PC-3 (cell line): Measurements from ENCODE around the gene GPR32. TPM values are rescaled to one million over a fixed set of nuclear protein-coding genes. Genes with fewer than 3 reads are reported as not detected.
"Not testable (repeated sequence)": the region's sequence is repeated elsewhere in the genome, so short reads cannot be mapped to it uniquely, and the experiment has no call there.

Experiments used
- ATAC-seq: fragments of 200-7000 bp; cut with Tn5 transposase; 2 replicates; pipeline ENCODE4 v1.9.1; 2020; ENCODE audit warnings: mild to moderate bottlenecking, moderate library complexity
- BruUV-seq: library from RNA; stranded (reverse); fragments of 400-500 nt; replicated peaks from 2 replicates; lab custom pipeline; 2021; lab: Mats Ljungman, UMichigan
- CTCF ChIA-PET: fragments of 300-600 bp; sonication (Branson Sonifier 250); formaldehyde crosslinking; loops from one replicate; lab custom pipeline; 2022; ENCODE audit warnings: antibody characterized with exemption; lab: Charles Lee
- POLR2A ChIA-PET: fragments of 300-600 bp; sonication (Branson Sonifier 250); formaldehyde crosslinking; loops from one replicate; lab custom pipeline; 2022; ENCODE audit warnings: antibody characterized with exemption; ENCODE audit not compliant: unreplicated experiment; lab: Charles Lee
- DNase-seq: peaks from one replicate; pipeline ENCODE4 v3.0.0-alpha.2; 2015
- H2AFZ ChIP-seq: fragments of 300-600 bp; sonication (generic); 2 replicates; pipeline ENCODE4 v1.6.0; 2016; ENCODE audit warnings: antibody characterized with exemption, low read length
- H3F3A ChIP-seq: fragments of 300-600 bp; sonication (generic); one replicate; pipeline ENCODE4 v1.6.0; 2017; ENCODE audit warnings: antibody characterized with exemption, low read length, control low read depth, mild to moderate bottlenecking; ENCODE audit not compliant: unreplicated experiment
- H3K27ac ChIP-seq: fragments of 300-600 bp; sonication (generic); 2 replicates; pipeline ENCODE4 v1.5.1; 2016; ENCODE audit warnings: mild to moderate bottlenecking, low read length
- H3K27me3 ChIP-seq: fragments of 300-600 bp; sonication (generic); 2 replicates; pipeline ENCODE4 v1.6.1; 2016; ENCODE audit warnings: low read length, mixed read lengths
- H3K36me3 ChIP-seq: fragments of 300-600 bp; sonication (generic); 2 replicates; pipeline ENCODE4 v1.6.1; 2016; ENCODE audit warnings: low read depth, mixed run types, low read length, mixed read lengths
- H3K4me1 ChIP-seq: fragments of 300-600 bp; sonication (generic); 2 replicates; pipeline ENCODE4 v1.5.1; 2016; ENCODE audit warnings: low read length; ENCODE audit not compliant: insufficient read depth
- H3K4me2 ChIP-seq: fragments of 300-600 bp; sonication (generic); 2 replicates; pipeline ENCODE4 v1.6.0; 2016; ENCODE audit warnings: low read length
- H3K4me3 ChIP-seq: fragments of 300-600 bp; sonication (generic); 2 replicates; pipeline ENCODE4 v1.5.1; 2016; ENCODE audit warnings: mild to moderate bottlenecking, low read length, mixed read lengths
- H3K79me2 ChIP-seq: fragments of 300-600 bp; sonication (generic); 2 replicates; pipeline ENCODE4 v1.6.1; 2017; ENCODE audit warnings: low read length, mixed read lengths
- H3K9ac ChIP-seq: fragments of 300-600 bp; sonication (generic); 2 replicates; pipeline ENCODE4 v1.6.0; 2016; ENCODE audit warnings: mild to moderate bottlenecking, low read length
- H3K9me2 ChIP-seq: fragments of 300-600 bp; sonication (generic); replicated peaks from 2 replicates; pipeline ENCODE4 v1.6.1; 2016; ENCODE audit warnings: mixed run types, low read length, mixed read lengths
- H3K9me3 ChIP-seq: fragments of 300-600 bp; sonication (generic); 2 replicates; pipeline ENCODE4 v1.6.1; 2016; ENCODE audit warnings: low read length, mixed read lengths
- H4K20me1 ChIP-seq: fragments of 300-600 bp; sonication (generic); 2 replicates; pipeline ENCODE4 v1.6.1; 2016; ENCODE audit warnings: low read length, mixed read lengths
- CTCF ChIP-seq: fragments of 300-600 bp; sonication (generic); conservative IDR thresholded peaks from 2 replicates; pipeline ENCODE4 v1.5.1; 2017; ENCODE audit warnings: antibody characterized with exemption, low read depth, mild to moderate bottlenecking, low read length
- EZH2 ChIP-seq: fragments of 300-600 bp; sonication (generic); IDR thresholded peaks from one replicate; pipeline ENCODE4 v1.6.1; 2017; ENCODE audit warnings: antibody characterized with exemption, mild to moderate bottlenecking, low read length; ENCODE audit not compliant: unreplicated experiment
- EZH2phosphoT487 ChIP-seq: fragments of 300-600 bp; sonication (generic); IDR thresholded peaks from 2 replicates; pipeline ENCODE4 v1.6.1; 2018; ENCODE audit warnings: mild to moderate bottlenecking, antibody characterized with exemption, low read length, borderline replicate concordance
- intact Hi-C: fragments of 100-400 bp; cut with micrococcal nuclease; formaldehyde crosslinking; loops from 2 replicates; pipeline ENCODE4 v1.9.0; 2023
- total RNA-seq: library from RNA; depleted of rRNA; stranded (reverse); fragments of >200 nt; gene quantifications from 2 replicates; pipeline ENCODE4 v1.2.3, GENCODE V29; 2014

GPR32 gene
- total RNA-seq, 1 experiment from 2014 or later: not detected

- no peaks in the 10 kb centered on the region for H4K20me1 ChIP-seq
- H3K79me2 ChIP-seq: no peaks in the 10 kb centered on the region
- no peak overlapping the region for H2AFZ ChIP-seq
- no peak overlapping the region for H3K4me3 ChIP-seq
- H3K4me2 ChIP-seq: no peak overlapping the region
- no peaks in the 10 kb centered on the region for H3K9me3 ChIP-seq
- TF ChIP-seq CTCF: no peak
- no peak for TF ChIP-seq EZH2
- no peak for TF ChIP-seq EZH2phosphoT487
- no peak overlapping the region for H3K27ac ChIP-seq
- H3K4me1 ChIP-seq: no peaks in the 10 kb centered on the region
- no peaks in the 10 kb centered on the region for H3K9me2 ChIP-seq
- H3K36me3 ChIP-seq: no peaks in the 10 kb centered on the region
- no TSS peak for BruUV-seq
- ATAC-seq (no peak), DNase-seq (no peak)
- ChIA-PET CTCF (no interaction called here), POLR2A (no interaction called here)
- H3F3A ChIP-seq: no peaks in the 10 kb centered on the region
- intact Hi-C loops: no loop called here
- peaks cover 15% of the 10 kb centered on the region for H3K27me3 ChIP-seq
- H3K9ac ChIP-seq: no peak overlapping the region
These were observed 624 bp downstream of the GPR32 start for GRCh38 chr19:50770888-50771287.

- peak; percentile 39 for DNase-seq
- no TSS peak for BruUV-seq
- no peak for ATAC-seq
- Histone ChIP-seq H4K20me1 (no peaks in the 10 kb centered on the region), H3K4me2 (no peak overlapping the region), H3K9me3 (no peaks in the 10 kb centered on the region), H2AFZ (no peak overlapping the region), H3K9me2 (no peaks in the 10 kb centered on the region), H3K79me2 (no peaks in the 10 kb centered on the region), H3K36me3 (no peaks in the 10 kb centered on the region), H3K27me3 (peaks cover 23% of the 10 kb centered on the region), H3K4me3 (no peak overlapping the region), H3K9ac (no peak overlapping the region), H3F3A (no peaks in the 10 kb centered on the region), H3K4me1 (no peaks in the 10 kb centered on the region), H3K27ac (no peak overlapping the region)
- intact Hi-C loops: no loop called here
- no peak for TF ChIP-seq EZH2
- TF ChIP-seq CTCF: no peak
- TF ChIP-seq EZH2phosphoT487: no peak
- CTCF ChIA-PET: no interaction called here
- POLR2A ChIA-PET: no interaction called here
These were observed 2.2 kb downstream of the GPR32 start for GRCh38 chr19:50772476-50772875.

DNA sequence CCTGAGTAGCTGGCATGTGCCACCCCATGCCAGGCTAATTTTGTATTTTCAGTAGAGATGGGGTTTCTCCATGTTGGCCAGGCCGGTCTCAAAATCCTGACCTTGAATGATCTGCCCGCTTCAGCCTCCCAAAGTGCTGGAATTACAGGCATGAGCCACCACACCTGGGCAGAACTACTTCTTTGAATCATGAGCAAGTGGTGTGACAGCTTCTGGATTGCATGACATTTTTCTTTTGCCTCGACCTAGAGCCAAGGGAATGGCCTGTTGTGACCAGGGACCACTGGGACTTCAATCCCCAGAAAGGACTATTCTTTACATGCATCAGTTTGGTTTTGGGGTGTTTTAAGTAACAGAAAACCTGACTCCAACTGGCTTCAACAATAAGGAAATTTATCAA is 2.6 kb downstream of the GPR32 start:
- not testable (repeated sequence) for ATAC-seq, H3K27ac ChIP-seq

GRCh38 chr19:50773454-50773853 is 3.2 kb downstream of the GPR32 start:
- H3K4me2 ChIP-seq, H3K4me3 ChIP-seq, ATAC-seq, H2AFZ ChIP-seq, H3K9me3 ChIP-seq, POLR2A ChIA-PET, H4K20me1 ChIP-seq, DNase-seq, H3K9ac ChIP-seq, H3K9me2 ChIP-seq, CTCF ChIA-PET, H3F3A ChIP-seq, BruUV-seq, H3K36me3 ChIP-seq, H3K79me2 ChIP-seq, intact Hi-C loops, H3K4me1 ChIP-seq, H3K27ac ChIP-seq: not testable (repeated sequence)
- peaks cover 32% of the 10 kb centered on the region for H3K27me3 ChIP-seq

More for the DNA sequence above, 2.6 kb downstream of the GPR32 start:
- BruUV-seq, H3K4me2 ChIP-seq, H3K9ac ChIP-seq, H4K20me1 ChIP-seq, intact Hi-C loops, POLR2A ChIA-PET, H3K36me3 ChIP-seq, H3K4me1 ChIP-seq, H3K4me3 ChIP-seq, H3K79me2 ChIP-seq, H3F3A ChIP-seq, DNase-seq, CTCF ChIA-PET, H2AFZ ChIP-seq, H3K9me3 ChIP-seq, H3K9me2 ChIP-seq: not testable (repeated sequence)
- H3K27me3 ChIP-seq: peaks cover 27% of the 10 kb centered on the region
